ENCODE measurements around the gene CXorf38. TPM values are rescaled to one million over a fixed set of nuclear protein-coding genes. Genes with fewer than 3 reads are reported as not detected.

CXorf38 gene
- total RNA-seq, result 10 to 100 TPM in 2 of 4 donors, 1 to 10 TPM in 2; 6.9 to 13.2 (median 9.5) TPM

- WGBS, 2 donors, result 9 to 23% methylated on average over 4 to 10 of the region's 66 CpGs
- Histone ChIP-seq H3K9me3 (no peaks in the 10 kb centered on the region), H3K36me3 (peaks cover 0 to 3% (median 0%) of the 10 kb centered on the region in 3 donors), H3K27me3 (no peaks in the 10 kb centered on the region), H3K27ac (peak within 1 kb of the TSS; percentile 84 to 92 (median 85)), H3K4me3 (peak within 1 kb of the TSS; percentile 66 to 86 (median 76)), H3K4me1 (peaks cover 5 to 41% (median 22%) of the 10 kb centered on the region in 3 donors)
- peak; percentile 63 for DNase-seq
- TF ChIP-seq, protein P1, sequence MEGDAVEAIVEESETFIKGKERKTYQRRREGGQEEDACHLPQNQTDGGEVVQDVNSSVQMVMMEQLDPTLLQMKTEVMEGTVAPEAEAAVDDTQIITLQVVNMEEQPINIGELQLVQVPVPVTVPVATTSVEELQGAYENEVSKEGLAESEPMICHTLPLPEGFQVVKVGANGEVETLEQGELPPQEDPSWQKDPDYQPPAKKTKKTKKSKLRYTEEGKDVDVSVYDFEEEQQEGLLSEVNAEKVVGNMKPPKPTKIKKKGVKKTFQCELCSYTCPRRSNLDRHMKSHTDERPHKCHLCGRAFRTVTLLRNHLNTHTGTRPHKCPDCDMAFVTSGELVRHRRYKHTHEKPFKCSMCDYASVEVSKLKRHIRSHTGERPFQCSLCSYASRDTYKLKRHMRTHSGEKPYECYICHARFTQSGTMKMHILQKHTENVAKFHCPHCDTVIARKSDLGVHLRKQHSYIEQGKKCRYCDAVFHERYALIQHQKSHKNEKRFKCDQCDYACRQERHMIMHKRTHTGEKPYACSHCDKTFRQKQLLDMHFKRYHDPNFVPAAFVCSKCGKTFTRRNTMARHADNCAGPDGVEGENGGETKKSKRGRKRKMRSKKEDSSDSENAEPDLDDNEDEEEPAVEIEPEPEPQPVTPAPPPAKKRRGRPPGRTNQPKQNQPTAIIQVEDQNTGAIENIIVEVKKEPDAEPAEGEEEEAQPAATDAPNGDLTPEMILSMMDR (IDR thresholded peaks at IDR 0.05), result no peak
- TF ChIP-seq POLR2A (IDR thresholded peaks at IDR 0.05), result peak in 2 of 4 donors; percentile 46 to 87
- intact Hi-C loops (cut with DNase I), result no loop called here
Observed at GRCh38 chrX:40647307-40648197, at the start of gene CXorf38. Gene CXorf38 (minus strand): TSS chrX:40647561. CDS start chrX:40647520, 41 bp downstream.

DNA sequence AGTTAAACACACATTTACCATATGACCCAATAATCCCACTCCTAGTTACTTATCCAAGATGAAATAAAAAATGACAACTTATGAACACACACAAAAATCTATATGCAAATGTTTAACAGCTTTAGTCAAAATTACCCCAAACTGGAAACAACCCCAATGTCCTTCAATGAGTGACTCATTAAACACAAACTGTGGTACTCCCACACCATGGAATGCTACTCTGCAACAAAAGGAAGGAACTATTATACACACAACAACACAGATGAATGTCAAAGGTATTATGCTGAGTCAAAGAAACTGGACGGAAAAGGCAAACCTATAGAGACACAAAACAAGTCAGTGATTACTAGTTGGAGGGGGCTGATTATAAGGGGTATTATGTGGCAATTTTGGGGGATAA, 47.4 kb upstream of the CXorf38 start:
- WGBS, 2 donors, result 75 to 80% methylated on average over 1 of the region's 1 CpG
- no peak overlapping the region for H3K27ac ChIP-seq
- DNase-seq, result no peak
- H3K4me1 ChIP-seq, result no peaks in the 10 kb centered on the region
- H3K36me3 ChIP-seq, result peaks cover 0 to 88% (median 8%) of the 10 kb centered on the region in 3 donors
- intact Hi-C loops (cut with DNase I), result no loop called here
- TF ChIP-seq, protein P1 (IDR thresholded peaks at IDR 0.05), result no peak
- no peak for TF ChIP-seq POLR2A (IDR thresholded peaks at IDR 0.05)
- H3K4me3 ChIP-seq, result no peak overlapping the region
- H3K9me3 ChIP-seq, result no peaks in the 10 kb centered on the region
- no peaks in the 10 kb centered on the region for H3K27me3 ChIP-seq

DNA sequence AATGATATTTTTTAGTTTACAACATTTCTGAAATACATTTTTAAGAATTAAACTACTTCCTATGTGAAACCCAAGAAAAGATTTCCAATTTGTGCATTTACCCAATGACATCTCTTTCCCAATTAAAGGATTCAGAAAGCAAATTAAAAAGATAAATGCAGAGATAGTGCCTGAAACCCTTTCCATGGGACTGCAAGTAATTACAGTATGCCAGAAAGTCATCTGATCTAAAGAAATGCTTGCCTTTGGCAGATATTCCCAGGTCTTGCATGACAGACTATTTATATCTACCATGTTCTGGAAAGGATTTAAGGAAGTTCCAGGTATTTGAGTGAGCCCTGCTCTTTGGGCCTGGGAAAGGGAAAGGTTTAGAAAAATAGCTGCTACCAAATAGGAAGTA, 41.6 kb upstream of the CXorf38 start:
- Histone ChIP-seq H3K4me3 (no peak overlapping the region), H3K4me1 (no peaks in the 10 kb centered on the region), H3K27me3 (no peaks in the 10 kb centered on the region), H3K9me3 (no peaks in the 10 kb centered on the region), H3K36me3 (peaks cover 7 to 67% (median 8%) of the 10 kb centered on the region in 3 donors), H3K27ac (no peak overlapping the region)
- TF ChIP-seq, protein P1 (IDR thresholded peaks at IDR 0.05), result no peak
- TF ChIP-seq POLR2A (IDR thresholded peaks at IDR 0.05), result no peak
- no peak for DNase-seq
- intact Hi-C loops (cut with DNase I), result no loop called here

DNA sequence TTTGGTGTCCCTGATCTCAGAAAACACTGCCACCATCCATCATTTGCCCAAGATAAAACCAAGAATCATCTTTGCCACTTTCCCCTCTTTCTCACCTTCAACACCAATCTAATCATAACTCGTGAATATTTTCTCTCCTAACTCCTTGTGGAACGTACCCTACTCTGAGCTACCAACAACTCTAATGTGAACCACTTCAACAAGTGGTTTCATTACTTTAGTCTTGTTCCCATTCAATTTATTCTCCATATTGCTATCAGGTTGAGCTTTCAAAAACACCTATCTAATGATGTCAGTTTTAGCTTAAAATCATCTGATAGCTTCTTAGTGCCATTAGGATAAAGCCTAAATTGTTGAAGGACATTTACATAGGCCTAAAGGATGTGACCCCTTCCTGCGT, 39.8 kb upstream of the CXorf38 start:
- Histone ChIP-seq H3K4me3 (no peak overlapping the region), H3K4me1 (no peaks in the 10 kb centered on the region), H3K36me3 (peaks cover 4 to 64% (median 7%) of the 10 kb centered on the region in 3 donors), H3K27me3 (no peaks in the 10 kb centered on the region), H3K27ac (no peak overlapping the region), H3K9me3 (no peaks in the 10 kb centered on the region)
- intact Hi-C loops (cut with DNase I), result no loop called here
- TF ChIP-seq, protein P1 (IDR thresholded peaks at IDR 0.05), result no peak
- TF ChIP-seq POLR2A (IDR thresholded peaks at IDR 0.05), result no peak
- no peak for DNase-seq
- WGBS, 2 donors, result 92 to 96% methylated on average over 3 of the region's 3 CpGs

DNA sequence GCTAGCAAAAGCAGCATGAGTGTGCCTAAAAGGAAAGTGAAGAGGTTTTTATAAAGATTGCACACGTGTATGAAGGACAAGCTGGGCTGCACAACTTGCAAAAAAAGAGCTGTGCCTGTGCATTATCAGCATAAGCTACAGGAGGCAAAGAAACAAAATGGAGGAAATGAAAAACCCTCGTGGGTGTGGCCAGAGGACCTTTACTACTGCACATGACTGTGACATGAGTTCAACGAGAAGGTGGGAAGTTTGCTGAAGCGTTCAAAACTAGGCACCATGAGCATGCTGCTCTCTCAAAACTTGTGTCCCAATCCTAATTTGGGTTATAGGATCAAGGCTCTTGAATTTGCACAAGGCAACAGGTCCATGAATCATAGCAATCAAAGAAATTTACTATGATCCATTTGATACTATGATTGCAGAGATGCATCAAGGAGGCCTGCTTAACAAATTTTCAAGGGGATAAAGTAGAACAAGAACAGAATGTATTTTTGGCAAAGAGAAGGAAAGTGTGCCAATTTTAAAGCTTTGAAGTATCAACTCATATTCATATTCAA, 38.1 kb upstream of the CXorf38 start:
- intact Hi-C loops (cut with DNase I), result no loop called here
- Histone ChIP-seq H3K9me3 (no peaks in the 10 kb centered on the region), H3K27me3 (no peaks in the 10 kb centered on the region), H3K4me1 (no peaks in the 10 kb centered on the region), H3K36me3 (peaks cover 0 to 64% (median 7%) of the 10 kb centered on the region in 3 donors), H3K4me3 (no peak overlapping the region), H3K27ac (no peak overlapping the region)
- 56 to 62% methylated on average over 3 to 4 of the region's 4 CpGs for WGBS, 2 donors
- no peak for DNase-seq
- TF ChIP-seq POLR2A (IDR thresholded peaks at IDR 0.05), result no peak
- TF ChIP-seq, protein P1 (IDR thresholded peaks at IDR 0.05), result no peak

Measured in esophagus squamous epithelium (tissue), 5 donors.